WERI-Rb-1 (cell line): ENCODE measurements around the gene NSF.

Experiments
- DNase-seq: peaks from one replicate; pipeline ENCODE4 v3.0.0-alpha.2; 2020
- H3K27ac ChIP-seq: fragments of 250-450 bp; sonication (Bioruptor Pico); 2 replicates; pipeline ENCODE4 v1.5.1; 2020; ENCODE audit warnings: mild to moderate bottlenecking, moderate library complexity
- H3K27me3 ChIP-seq: fragments of 250-450 bp; sonication (Bioruptor Pico); 2 replicates; pipeline ENCODE4 v1.5.1; 2021; ENCODE audit warnings: mild to moderate bottlenecking, low read depth, moderate library complexity; ENCODE audit not compliant: insufficient read depth, severe bottlenecking
- H3K36me3 ChIP-seq: fragments of 250-450 bp; sonication (Bioruptor Pico); 2 replicates; pipeline ENCODE4 v1.5.1; 2020; ENCODE audit warnings: mild to moderate bottlenecking, moderate library complexity
- H3K4me3 ChIP-seq: 2 replicates; pipeline ENCODE4 v1.5.1; 2011; ENCODE audit warnings: low read depth, mild to moderate bottlenecking, control low read depth, low read length
- H3K9me3 ChIP-seq: fragments of 250-450 bp; sonication (Bioruptor Pico); 2 replicates; pipeline ENCODE4 v1.5.1; 2021; ENCODE audit warnings: mild to moderate bottlenecking, moderate library complexity; ENCODE audit not compliant: severe bottlenecking
- CTCF ChIP-seq: IDR thresholded peaks from 2 replicates; pipeline ENCODE4 v1.5.1; 2011; ENCODE audit warnings: low read depth, mild to moderate bottlenecking, control low read depth, inconsistent platforms, low read length

Gene NSF

GRCh38 chr17:46805771-46806170, 215.3 kb downstream of the NSF start:
- no peak for TF ChIP-seq CTCF
- H3K27ac ChIP-seq, result no peak overlapping the region
- no peaks in the 10 kb centered on the region for H3K27me3 ChIP-seq
- DNase-seq, result no peak
- no peak overlapping the region for H3K4me3 ChIP-seq
- H3K9me3 ChIP-seq, result peaks cover 5% of the 10 kb centered on the region
- no peaks in the 10 kb centered on the region for H3K36me3 ChIP-seq
